Stimulated activated naive CD8-positive, alpha-beta T cell treated with anti-CD3 and anti-CD28 coated beads, Interleukin-15, amount 100 ng/mL, for 72 hours (primary cell): ENCODE data around the gene OR10V1.

ENCODE experiments used
- ATAC-seq: fragments of 150-1000 bp; cut with Tn5 transposase; 2 replicates; pipeline ENCODE4 v1.10.0; 2021; ENCODE audit warnings: mild to moderate bottlenecking, moderate library complexity
- DNase-seq, 2 donors: peaks; one replicate each; pipeline ENCODE4 v3.0.0; 2021 to 2022
- H3K27ac Mint-ChIP-seq, 2 donors: one replicate each; pipeline ENCODE4 v1.8.0; 2022; ENCODE audit warnings: mild to moderate bottlenecking in 2 of 2, mixed read lengths in 2 of 2, moderate library complexity in 2 of 2
- H3K27me3 Mint-ChIP-seq: one replicate; pipeline ENCODE4 v1.8.0; 2022; ENCODE audit warnings: mixed read lengths
- H3K4me1 Mint-ChIP-seq: one replicate; pipeline ENCODE4 v1.8.0; 2022; ENCODE audit warnings: mild to moderate bottlenecking, mixed read lengths
- H3K4me3 Mint-ChIP-seq, 2 donors: one replicate each; pipeline ENCODE4 v1.8.0; 2022; ENCODE audit warnings: mild to moderate bottlenecking in 2 of 2, mixed read lengths in 2 of 2, moderate library complexity in 1 of 2
- H3K9me3 Mint-ChIP-seq, 2 donors: one replicate each; pipeline ENCODE4 v1.8.0; 2022; ENCODE audit warnings: mixed read lengths in 2 of 2

The OR10V1 gene, protein sequence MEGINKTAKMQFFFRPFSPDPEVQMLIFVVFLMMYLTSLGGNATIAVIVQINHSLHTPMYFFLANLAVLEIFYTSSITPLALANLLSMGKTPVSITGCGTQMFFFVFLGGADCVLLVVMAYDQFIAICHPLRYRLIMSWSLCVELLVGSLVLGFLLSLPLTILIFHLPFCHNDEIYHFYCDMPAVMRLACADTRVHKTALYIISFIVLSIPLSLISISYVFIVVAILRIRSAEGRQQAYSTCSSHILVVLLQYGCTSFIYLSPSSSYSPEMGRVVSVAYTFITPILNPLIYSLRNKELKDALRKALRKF

DNA sequence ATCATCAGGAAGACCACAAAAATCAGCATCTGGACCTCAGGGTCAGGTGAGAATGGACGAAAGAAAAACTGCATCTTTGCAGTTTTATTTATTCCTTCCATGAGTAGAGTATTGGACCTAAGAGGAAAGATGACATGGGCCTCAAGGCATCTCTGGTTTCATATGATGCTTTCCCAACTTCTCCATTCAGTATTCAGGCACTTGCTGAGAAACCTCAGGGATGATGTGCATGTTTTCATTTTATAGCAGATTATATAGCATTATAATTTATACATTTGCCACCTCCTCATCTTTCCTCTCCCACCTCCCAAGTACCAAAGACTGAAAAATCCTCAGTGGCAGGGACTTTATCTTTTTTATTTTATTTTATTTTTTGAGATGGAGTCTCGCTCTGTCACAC lies at the start of gene OR10V1:
OR10V1 (minus strand) TSS at position 101 of the 400 bp plus-strand sequence; CDS start at position 101, 0 bp downstream.
- peak within 1 kb of the TSS in 1 of 2 donors; percentile 2 for H3K27ac Mint-ChIP-seq
- H3K4me3 Mint-ChIP-seq: no peak within 1 kb of the TSS
- H3K4me1 Mint-ChIP-seq: no peaks in the 10 kb centered on the region
- H3K9me3 Mint-ChIP-seq: no peaks in the 10 kb centered on the region
- DNase-seq (no peak), ATAC-seq (no peak)
- H3K27me3 Mint-ChIP-seq: no peaks in the 10 kb centered on the region

DNA sequence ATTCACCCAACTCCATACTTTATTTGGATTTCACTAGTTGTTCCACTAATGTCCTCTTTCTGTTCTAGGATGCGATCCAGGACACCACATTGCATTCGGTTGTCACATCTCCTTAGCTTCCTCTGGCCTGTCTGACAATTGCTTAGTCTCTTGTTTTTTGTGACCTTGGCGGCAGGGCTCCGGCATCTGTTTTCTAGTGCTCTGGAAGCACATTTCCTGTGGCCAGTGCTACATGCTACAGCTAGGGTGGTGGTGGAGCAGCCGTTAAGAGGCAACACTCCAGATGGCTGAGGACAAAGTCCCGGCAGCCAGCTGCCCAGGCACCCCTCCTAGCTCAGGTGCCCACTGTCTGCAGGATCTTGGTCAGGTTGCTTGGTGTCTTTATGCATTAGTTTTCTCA lies 48.3 kb upstream of the OR10V1 start:
- H3K4me3 Mint-ChIP-seq: no peak overlapping the region
- DNase-seq (no peak), ATAC-seq (no peak)
- H3K27ac Mint-ChIP-seq: no peak overlapping the region
- no peaks in the 10 kb centered on the region for H3K9me3 Mint-ChIP-seq
- peaks cover 6% of the 10 kb centered on the region for H3K27me3 Mint-ChIP-seq
- peaks cover 24% of the 10 kb centered on the region for H3K4me1 Mint-ChIP-seq

DNA sequence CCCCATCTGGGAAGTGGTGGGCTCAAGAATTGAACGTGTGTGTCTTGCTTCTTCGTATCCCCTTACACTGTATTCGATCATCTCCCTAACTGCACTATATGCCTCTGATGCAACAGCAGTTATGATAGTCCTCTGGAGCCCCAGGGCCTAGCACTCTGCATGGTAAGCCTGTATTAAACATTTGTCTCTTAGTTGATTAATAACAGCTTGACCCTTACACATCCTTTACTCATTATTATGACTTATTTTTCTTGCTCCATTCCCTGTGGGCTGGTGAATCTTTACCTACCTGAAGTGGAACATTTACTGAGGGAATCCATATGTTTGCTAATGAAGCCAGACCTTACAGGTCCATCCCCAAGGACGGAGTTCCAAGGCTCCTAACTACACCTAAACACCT lies 47.1 kb upstream of the OR10V1 start:
- H3K27me3 Mint-ChIP-seq: peaks cover 6% of the 10 kb centered on the region
- no peaks in the 10 kb centered on the region for H3K9me3 Mint-ChIP-seq
- H3K4me1 Mint-ChIP-seq: peaks cover 32% of the 10 kb centered on the region
- DNase-seq: no peak
- no peak overlapping the region for H3K27ac Mint-ChIP-seq
- no peak overlapping the region for H3K4me3 Mint-ChIP-seq
- ATAC-seq: no peak

DNA sequence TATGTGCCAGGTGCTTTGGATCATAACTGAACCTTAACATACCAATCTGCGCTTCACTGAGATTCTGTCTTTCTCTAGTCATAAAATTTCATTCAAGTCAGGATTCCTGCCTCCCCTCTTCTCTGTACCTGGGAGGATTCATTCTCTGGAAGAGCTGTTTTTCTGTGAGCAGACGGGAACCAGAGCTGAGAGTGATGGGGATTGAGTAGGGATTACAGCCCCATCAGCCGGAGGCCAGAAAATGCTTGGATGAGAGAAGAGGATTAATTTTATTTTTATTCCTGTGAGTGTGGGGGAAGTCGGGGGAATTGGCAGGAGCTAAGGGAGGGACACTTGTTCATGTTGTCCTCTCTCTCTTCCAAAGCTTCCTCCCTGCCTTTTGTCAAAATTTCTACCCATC lies 46.3 kb upstream of the OR10V1 start:
- ATAC-seq: no peak
- no peak overlapping the region for H3K4me3 Mint-ChIP-seq
- H3K27me3 Mint-ChIP-seq: peaks cover under 1% of the 10 kb centered on the region
- H3K9me3 Mint-ChIP-seq: no peaks in the 10 kb centered on the region
- no peak for DNase-seq
- peaks cover 26% of the 10 kb centered on the region for H3K4me1 Mint-ChIP-seq
- peak overlapping the region in 1 of 2 donors; percentile 23 for H3K27ac Mint-ChIP-seq

DNA sequence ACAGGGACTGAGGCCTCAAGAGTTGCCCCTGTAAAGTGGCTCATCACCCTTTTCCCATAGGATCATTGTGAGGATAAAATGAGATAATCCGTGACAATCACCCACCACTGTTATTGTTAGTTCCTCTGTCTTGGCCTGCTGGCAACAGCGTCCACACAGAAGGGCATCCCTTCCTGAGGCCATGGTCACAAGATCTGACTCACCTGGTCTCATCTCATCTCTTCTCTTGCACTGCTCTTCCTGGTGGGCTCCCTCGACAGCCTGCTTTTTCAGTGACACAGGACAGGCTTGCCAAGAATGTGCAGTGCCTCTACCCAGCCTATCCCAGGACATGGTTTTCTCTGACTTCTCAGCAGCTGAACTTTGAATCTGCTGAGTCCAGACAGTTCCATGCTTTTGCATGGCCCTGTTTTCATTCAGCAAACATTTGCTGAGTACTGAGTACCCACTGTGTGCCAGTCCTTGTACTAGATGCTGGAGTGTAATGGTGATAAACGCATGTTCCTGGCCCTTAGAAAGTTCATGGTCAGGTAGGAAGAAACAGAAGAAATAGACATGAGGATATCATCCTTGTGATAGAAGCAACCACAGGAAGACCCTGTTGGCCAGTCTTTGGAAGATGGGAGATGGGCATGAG lies 44.9 kb upstream of the OR10V1 start:
- no peak overlapping the region for H3K4me3 Mint-ChIP-seq
- ATAC-seq (no peak), DNase-seq (no peak)
- no peaks in the 10 kb centered on the region for H3K9me3 Mint-ChIP-seq
- peaks cover 31% of the 10 kb centered on the region for H3K4me1 Mint-ChIP-seq
- H3K27me3 Mint-ChIP-seq: no peaks in the 10 kb centered on the region
- no peak overlapping the region for H3K27ac Mint-ChIP-seq

DNA sequence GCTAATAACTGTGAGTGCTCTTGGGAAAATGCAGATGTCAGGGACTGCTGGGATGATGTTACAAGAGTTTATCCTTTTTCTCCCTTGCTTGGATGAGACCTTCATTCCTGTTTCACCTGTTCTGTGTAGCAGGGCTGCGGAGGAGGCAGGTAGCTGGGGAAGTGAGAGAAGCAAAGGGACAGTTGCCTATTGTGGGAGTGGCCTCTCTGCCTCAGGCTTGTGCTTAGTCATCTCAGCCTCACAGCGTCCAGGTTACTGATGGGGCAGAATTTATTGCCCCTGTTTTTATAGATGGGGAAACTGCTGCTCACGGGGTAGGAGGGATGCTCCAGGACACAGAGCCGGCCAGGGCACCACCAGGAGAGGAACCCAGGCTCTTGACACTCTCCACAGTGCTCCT lies 43.2 kb upstream of the OR10V1 start:
- peak overlapping the region in 1 of 2 donors; percentile 84 for H3K4me3 Mint-ChIP-seq

DNA sequence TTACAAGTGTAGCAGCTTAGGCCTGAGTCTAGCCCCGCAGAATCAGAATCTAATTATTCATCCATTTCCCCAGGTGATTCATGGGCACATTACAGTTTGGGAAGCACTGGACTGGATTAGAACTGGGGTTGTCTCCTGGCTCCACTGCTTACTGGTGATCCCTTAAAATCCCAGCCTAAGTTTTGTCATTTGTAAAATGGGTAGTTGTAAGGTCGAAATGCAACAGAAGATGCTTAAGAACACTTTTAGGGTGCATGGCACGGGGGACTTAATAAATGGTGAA lies 42.9 kb upstream of the OR10V1 start:
- Mint-ChIP-seq H3K4me1 (peaks cover 31% of the 10 kb centered on the region), H3K4me3 (peak overlapping the region; percentile 84 to 86), H3K27ac (no peak overlapping the region), H3K9me3 (no peaks in the 10 kb centered on the region), H3K27me3 (no peaks in the 10 kb centered on the region)
- ATAC-seq: no peak
- DNase-seq: no peak

More for the DNA sequence above, 43.2 kb upstream of the OR10V1 start:
- no peak for ATAC-seq
- H3K4me1 Mint-ChIP-seq: peaks cover 31% of the 10 kb centered on the region
- H3K27me3 Mint-ChIP-seq: no peaks in the 10 kb centered on the region
- no peak overlapping the region for H3K27ac Mint-ChIP-seq
- H3K9me3 Mint-ChIP-seq: no peaks in the 10 kb centered on the region
- no peak for DNase-seq

DNA sequence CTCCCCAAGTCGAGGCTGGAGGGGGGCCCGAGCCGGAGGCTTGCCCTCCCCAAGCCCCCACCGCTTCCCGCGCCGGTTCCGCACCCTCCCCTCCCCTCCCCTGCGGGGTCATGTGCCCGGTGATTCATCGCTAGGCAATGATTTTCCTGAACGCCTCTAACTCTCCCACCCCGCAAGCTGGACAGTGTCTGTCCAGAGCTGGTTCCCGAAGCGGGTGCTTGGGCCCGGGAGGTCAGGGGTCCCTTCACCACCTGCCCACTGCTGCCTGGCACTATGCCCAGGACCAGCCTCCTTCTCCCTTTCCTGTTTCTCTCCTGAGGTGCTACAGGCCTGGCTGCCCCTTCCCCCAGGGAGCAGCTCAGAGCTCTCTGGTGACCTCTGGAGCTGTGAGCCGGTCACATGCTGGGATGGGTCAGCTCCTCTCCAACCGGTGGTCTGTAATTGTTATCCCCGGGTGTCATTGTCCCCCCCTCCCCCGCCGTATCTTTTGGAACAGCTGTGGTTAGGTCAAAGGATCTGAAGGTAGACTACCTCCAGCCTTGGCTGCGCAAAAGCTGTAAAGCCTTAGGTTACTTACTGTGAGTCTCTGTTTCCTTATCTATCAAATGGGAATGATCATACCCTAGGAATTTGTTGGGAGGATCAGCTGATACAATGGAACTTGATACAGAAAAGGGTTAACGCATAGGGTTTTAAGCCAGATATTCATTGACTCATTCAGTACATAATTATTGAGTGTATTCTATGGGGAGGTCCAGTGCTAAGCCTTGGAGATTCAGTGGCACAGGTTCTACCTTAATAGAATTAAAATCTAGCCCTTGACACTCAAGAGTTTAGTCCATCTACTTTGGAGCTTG lies 42.3 kb upstream of the OR10V1 start:
- H3K4me1 Mint-ChIP-seq: peaks cover 31% of the 10 kb centered on the region
- ATAC-seq: peak; percentile 38
- H3K9me3 Mint-ChIP-seq: no peaks in the 10 kb centered on the region
- no peaks in the 10 kb centered on the region for H3K27me3 Mint-ChIP-seq
- H3K27ac Mint-ChIP-seq: peak overlapping the region in 1 of 2 donors; percentile 85
- H3K4me3 Mint-ChIP-seq: peak overlapping the region; percentile 84 to 86
- peak; percentile 23 to 27 for DNase-seq

DNA sequence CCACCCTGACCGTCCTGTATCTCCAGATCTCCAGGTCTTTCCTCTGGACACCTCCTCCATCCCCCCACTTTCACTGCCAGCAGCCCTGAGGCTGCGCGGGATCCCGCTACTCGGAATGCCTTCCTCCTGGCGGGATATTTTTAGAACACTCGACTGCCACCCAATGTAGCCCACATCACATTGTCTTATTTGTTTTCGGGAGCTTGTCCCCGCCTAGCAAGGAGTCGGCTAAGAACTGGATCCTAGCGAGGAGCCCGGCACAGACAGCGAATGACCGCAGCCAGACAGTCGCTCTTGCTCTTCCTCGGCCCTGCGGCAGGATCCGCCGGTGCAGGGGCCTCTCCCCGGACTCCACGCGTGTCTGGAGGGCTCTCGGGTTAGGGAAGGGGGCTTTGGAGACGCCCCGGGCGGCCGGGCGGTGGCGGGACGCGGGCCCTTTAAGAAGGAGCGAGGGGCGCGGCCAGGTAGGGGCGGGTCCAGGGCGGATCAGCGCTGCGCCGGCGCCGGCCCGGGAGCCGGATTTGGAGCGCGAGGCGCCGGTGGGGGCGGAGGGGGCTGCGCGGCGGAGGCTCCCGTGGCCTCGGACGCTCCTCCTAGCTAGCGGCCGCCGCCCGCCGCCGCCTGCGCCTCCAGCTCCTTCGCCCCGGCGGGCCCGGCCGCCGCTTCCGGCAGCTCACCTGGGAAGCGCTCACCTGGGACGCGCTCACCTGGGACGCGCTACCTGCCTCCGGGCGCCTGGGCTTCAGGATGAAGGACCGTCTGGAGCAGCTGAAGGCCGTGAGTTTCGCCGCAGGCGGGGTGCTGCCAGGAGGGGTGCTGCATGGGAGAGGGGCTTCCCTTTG lies 41.4 kb upstream of the OR10V1 start, which contains the start of gene STX3:
STX3 (plus strand) TSS at position 518 of the 842 bp plus-strand sequence; CDS start at position 748, 230 bp downstream.
- Mint-ChIP-seq H3K4me1 (peaks cover 31% of the 10 kb centered on the region), H3K4me3 (peak within 1 kb of the TSS; percentile 89 to 94), H3K27me3 (no peaks in the 10 kb centered on the region), H3K27ac (peak within 1 kb of the TSS; percentile 84 to 85), H3K9me3 (no peaks in the 10 kb centered on the region)
- ATAC-seq (peak; percentile 88), DNase-seq (peak; percentile 65 to 75)

DNA sequence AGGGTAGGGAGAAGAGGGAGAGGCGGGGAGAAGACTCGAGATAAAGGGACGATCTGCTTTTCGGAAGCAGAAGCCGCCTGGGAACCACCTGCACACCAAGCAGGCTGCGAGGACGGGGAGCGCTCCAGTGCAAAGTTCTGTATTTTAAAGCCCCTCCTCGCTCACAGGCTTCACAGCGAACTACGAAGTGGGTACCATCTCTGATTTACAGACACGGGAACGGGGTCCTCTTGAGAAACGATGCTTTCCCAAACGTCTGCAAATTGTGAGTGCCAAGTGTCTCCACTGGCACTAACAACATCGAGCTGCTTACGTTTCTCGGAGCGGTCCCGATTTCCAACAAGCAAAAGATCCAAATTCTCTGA lies 40.8 kb upstream of the OR10V1 start:
- DNase-seq: peak in 1 of 2 donors; percentile 24

DNA sequence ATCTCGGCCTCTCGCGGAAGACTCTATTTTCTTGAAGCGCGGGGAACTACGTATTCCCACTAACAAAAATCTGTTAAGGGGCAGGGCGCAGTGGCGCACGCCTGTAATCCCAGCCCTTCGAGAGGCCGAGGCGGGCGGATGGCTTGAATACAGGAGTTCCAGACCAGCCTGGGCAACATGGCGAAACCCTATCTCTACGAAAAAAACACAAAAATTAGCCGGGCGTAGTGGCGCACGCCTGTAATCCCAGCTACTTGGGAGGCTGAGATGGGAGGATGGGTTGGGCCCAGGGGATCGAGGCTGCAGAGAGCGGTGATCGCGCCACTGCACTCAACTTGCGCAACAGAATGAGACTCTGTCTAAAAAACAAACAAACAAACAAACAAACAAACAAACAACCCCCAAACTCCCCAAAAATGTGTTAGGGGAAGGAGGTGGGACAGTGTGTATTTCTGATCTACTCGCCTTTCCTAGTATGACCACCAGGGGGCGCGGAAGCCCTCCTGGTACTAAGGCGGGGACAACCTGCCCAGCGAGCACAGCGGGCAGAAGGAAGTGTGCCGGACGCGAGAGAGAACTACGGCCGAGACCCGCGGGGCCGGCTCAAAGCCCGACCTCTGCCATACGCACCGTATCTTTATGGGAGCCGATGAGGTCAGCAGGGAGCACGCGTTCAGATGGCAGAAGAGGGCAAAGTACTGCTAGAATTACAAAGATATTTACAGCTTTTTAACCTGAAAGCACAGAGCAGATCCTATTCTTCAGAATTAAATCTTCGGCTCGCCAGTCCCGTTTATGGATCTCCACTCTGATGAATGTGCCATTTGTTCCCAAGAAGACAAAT lies 40.2 kb upstream of the OR10V1 start:
- H3K27ac Mint-ChIP-seq: peak overlapping the region in 1 of 2 donors; percentile 72
- ATAC-seq (peak; percentile 81), DNase-seq (peak; percentile 80 to 83)
- H3K27me3 Mint-ChIP-seq: peaks cover 7% of the 10 kb centered on the region
- H3K9me3 Mint-ChIP-seq: no peaks in the 10 kb centered on the region
- H3K4me3 Mint-ChIP-seq: peak overlapping the region; percentile 89 to 94
- peaks cover 31% of the 10 kb centered on the region for H3K4me1 Mint-ChIP-seq

More for the DNA sequence above, 40.8 kb upstream of the OR10V1 start:
- Mint-ChIP-seq H3K4me1 (peaks cover 31% of the 10 kb centered on the region), H3K27ac (no peak overlapping the region), H3K27me3 (peaks cover 1% of the 10 kb centered on the region), H3K9me3 (no peaks in the 10 kb centered on the region), H3K4me3 (peak overlapping the region; percentile 89 to 94)
- peak; percentile 39 for ATAC-seq

DNA sequence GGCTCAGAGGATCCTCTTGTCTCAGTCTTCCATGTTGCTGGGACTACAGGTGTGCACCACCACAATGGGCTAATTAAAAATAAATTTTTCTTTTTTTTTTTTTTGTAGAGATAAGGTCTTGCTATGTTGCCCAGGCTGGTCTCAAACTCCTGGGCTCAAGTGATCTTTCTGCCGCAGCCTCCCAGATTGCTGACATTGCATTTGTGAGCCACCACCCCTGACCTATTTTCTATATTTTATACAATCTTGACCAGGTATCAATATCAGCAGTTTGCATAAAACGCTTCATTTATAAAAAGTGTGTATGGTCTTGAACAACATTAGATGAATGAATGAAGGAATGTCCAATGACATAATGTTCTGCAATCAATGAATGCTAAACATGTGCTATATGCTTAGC lies 32.5 kb upstream of the OR10V1 start:
- Mint-ChIP-seq H3K9me3 (no peaks in the 10 kb centered on the region), H3K27ac (no peak overlapping the region), H3K27me3 (peaks cover 20% of the 10 kb centered on the region), H3K4me3 (no peak overlapping the region), H3K4me1 (no peaks in the 10 kb centered on the region)
- no peak for DNase-seq
- ATAC-seq: no peak

DNA sequence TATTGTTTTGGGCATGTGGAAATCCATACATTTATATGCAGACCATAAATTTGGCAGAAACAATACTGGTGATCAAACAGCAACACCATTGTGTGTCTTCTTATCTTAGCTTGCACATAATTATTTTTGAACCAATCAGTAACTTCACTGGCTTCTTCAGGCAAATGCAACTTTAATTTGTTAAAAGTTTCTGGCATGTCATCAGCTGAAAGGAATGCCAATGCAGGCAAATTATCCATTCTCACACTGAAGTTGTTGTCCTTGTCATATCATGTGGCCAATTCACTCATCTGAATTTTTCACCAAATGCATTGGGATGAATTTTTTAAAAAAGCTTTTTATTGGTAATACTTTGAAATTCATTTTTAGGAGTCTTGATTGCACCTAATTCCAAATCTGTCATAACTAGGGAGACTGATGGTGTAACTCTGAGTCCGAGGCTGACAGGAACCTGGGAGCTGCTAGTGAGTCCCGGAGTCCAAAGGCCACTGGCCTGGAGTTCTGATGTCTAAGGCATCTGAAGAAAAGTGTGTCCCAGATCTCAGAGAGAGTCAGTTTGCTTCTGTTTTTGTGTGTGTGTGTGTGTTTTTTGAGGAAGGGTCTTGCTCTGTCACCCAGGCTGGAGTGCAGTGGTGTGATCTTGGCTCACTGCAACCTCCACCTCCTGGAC lies 17.4 kb upstream of the OR10V1 start:
- Mint-ChIP-seq H3K9me3 (peaks cover 0 to 5% of the 10 kb centered on the region in 2 donors), H3K27ac (no peak overlapping the region), H3K4me1 (peaks cover 8% of the 10 kb centered on the region), H3K4me3 (no peak overlapping the region), H3K27me3 (no peaks in the 10 kb centered on the region)
- DNase-seq: no peak
- no peak for ATAC-seq

DNA sequence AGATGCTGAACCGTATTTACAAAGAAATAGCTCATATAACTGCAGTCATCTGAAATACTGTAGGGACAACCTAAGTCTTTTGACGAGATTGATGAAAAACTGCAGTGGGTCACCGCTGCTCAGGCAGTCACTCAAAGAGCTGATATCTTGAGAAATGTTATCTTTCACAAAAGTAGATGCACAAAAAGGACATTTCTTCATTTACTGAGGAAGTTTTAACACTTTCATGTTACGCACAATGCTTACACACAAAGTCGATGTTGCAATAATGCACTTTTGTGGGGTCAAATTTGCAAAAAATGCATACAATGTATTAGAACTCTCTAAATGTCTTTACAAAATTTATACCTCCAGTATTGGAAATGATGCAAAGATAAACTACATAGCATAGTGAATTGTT lies 16.2 kb upstream of the OR10V1 start:
- Mint-ChIP-seq H3K4me3 (no peak overlapping the region), H3K27ac (no peak overlapping the region), H3K27me3 (no peaks in the 10 kb centered on the region), H3K4me1 (peaks cover 8% of the 10 kb centered on the region), H3K9me3 (peaks cover 0 to 5% of the 10 kb centered on the region in 2 donors)
- ATAC-seq (no peak), DNase-seq (no peak)
